Forelimb muscle (tissue), 1 donor: ENCODE data around the gene DPYSL3. TPM values are rescaled to one million over a fixed set of nuclear protein-coding genes. Genes with fewer than 3 reads are reported as not detected.

Source experiments
- DNase-seq: peaks from one replicate; pipeline ENCODE4 v3.0.0-alpha.2; 2013; ENCODE audit warnings: low read depth
- polyA plus RNA-seq: library from polyadenylated mRNA; unstranded; fragments of 120-200 nt; gene quantifications from one replicate; pipeline ENCODE4 v1.2.1, GENCODE V29; 2013; ENCODE audit not compliant: insufficient read length

DPYSL3 gene
- polyA plus RNA-seq, 1 donor, result 95.7 TPM

- no peak for DNase-seq
These were observed 70.6 kb downstream of the DPYSL3 start for GRCh38 chr5:147439254-147439653.

GRCh38 chr5:147437161-147437596, 72.7 kb downstream of the DPYSL3 start:
- DNase-seq, result no peak

GRCh38 chr5:147436596-147436995, 73.3 kb downstream of the DPYSL3 start:
- no peak for DNase-seq

GRCh38 chr5:147434049-147434448, 75.8 kb downstream of the DPYSL3 start:
- DNase-seq, result no peak

- no peak for DNase-seq
These were observed 77.5 kb downstream of the DPYSL3 start for GRCh38 chr5:147432323-147432722.

- DNase-seq, result no peak
These were observed 78.3 kb downstream of the DPYSL3 start for GRCh38 chr5:147431586-147431985.

- no peak for DNase-seq
These were observed 79.2 kb downstream of the DPYSL3 start for GRCh38 chr5:147430628-147431027.

GRCh38 chr5:147427521-147428401, 82.1 kb downstream of the DPYSL3 start:
- DNase-seq, result no peak

GRCh38 chr5:147426640-147427327, 83.1 kb downstream of the DPYSL3 start:
- no peak for DNase-seq

GRCh38 chr5:147418613-147419012, 91.3 kb downstream of the DPYSL3 start:
- no peak for DNase-seq

- no peak for DNase-seq
These were observed 92.6 kb downstream of the DPYSL3 start for GRCh38 chr5:147417135-147417813.

GRCh38 chr5:147415651-147416050, 94.2 kb downstream of the DPYSL3 start:
- no peak for DNase-seq

- no peak for DNase-seq
These were observed 96.6 kb downstream of the DPYSL3 start for GRCh38 chr5:147413266-147413665.

- DNase-seq, result no peak
These were observed 97.3 kb downstream of the DPYSL3 start for GRCh38 chr5:147412561-147412960.

- DNase-seq, result no peak
These were observed 98.2 kb downstream of the DPYSL3 start for GRCh38 chr5:147411359-147412319.

GRCh38 chr5:147410496-147411358, 99.1 kb downstream of the DPYSL3 start:
- DNase-seq, result peak; percentile 72

- DNase-seq, result no peak
These were observed 100.9 kb downstream of the DPYSL3 start for GRCh38 chr5:147408980-147409379.

- no peak for DNase-seq
These were observed 102.7 kb downstream of the DPYSL3 start for GRCh38 chr5:147407094-147407681.

- no peak for DNase-seq
These were observed 103.2 kb downstream of the DPYSL3 start for GRCh38 chr5:147406636-147407035.

- DNase-seq, result no peak
These were observed 105.2 kb downstream of the DPYSL3 start for GRCh38 chr5:147404706-147405105.
